ENCODE measurements around the gene CATSPERD.

DNA sequence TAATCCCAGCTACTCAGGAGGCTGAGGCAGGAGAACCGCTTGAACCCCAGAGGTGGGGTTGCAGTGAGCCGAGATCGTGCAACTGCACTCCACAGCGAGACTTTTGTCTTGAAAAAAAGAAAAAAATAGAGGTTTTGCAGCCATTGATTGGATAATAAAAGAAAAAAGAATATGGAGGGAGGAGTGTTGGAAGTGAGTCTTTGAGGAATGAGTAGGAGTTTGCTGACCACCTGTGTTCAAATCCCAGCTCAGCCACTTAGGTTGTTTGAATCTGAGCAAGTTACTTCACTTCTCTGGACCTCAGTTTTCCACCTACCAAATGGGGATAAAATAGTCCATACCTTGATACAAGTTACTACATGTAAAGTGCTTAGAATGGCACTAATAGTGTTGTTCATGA is 90.7 kb downstream of the CATSPERD start:
- TF ChIP-seq, protein P1, sequence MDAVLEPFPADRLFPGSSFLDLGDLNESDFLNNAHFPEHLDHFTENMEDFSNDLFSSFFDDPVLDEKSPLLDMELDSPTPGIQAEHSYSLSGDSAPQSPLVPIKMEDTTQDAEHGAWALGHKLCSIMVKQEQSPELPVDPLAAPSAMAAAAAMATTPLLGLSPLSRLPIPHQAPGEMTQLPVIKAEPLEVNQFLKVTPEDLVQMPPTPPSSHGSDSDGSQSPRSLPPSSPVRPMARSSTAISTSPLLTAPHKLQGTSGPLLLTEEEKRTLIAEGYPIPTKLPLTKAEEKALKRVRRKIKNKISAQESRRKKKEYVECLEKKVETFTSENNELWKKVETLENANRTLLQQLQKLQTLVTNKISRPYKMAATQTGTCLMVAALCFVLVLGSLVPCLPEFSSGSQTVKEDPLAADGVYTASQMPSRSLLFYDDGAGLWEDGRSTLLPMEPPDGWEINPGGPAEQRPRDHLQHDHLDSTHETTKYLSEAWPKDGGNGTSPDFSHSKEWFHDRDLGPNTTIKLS (IDR thresholded peaks at IDR 0.05; ENCODE audit: borderline replicate concordance, low read depth), result no peak
- TF ChIP-seq ZC3H4 (CRISPR knock-in tag; IDR thresholded peaks at IDR 0.05; ENCODE audit: borderline replicate concordance), result no peak

All from K562 (cell line).